ENCODE results near the gene ANOS1.
"Not testable (repeated sequence)": the region's sequence is repeated elsewhere in the genome, so short reads cannot be mapped to it uniquely, and the experiment has no call there.

The ANOS1 gene

GRCh38 chrX:8731559-8732395 is at the start of gene ANOS1:
ANOS1 (minus strand) TSS chrX:8732137; CDS start chrX:8732036, 101 bp downstream.
- Histone ChIP-seq H3K4me3 (ENCODE audit: low read length) (peak within 1 kb of the TSS; percentile 37), H3K27me3 (replicated peaks; ENCODE audit: control insufficient read depth, insufficient read depth, low read length) (peaks cover 57% of the 10 kb centered on the region), H3K9ac (ENCODE audit: low read length) (no peak within 1 kb of the TSS), H3K36me3 (ENCODE audit: control insufficient read depth, insufficient read depth, low read length, severe bottlenecking) (no peaks in the 10 kb centered on the region), H3K9me3 (ENCODE audit: control insufficient read depth, low read length) (no peaks in the 10 kb centered on the region), H3K4me1 (ENCODE audit: control insufficient read depth, insufficient read depth, low read length) (no peaks in the 10 kb centered on the region)
- DNase-seq (ENCODE audit: low read depth), result peak; percentile 18

- no peaks in the 10 kb centered on the region for H3K36me3 ChIP-seq (ENCODE audit: control insufficient read depth, insufficient read depth, low read length, severe bottlenecking)
- no peak overlapping the region for H3K9ac ChIP-seq (ENCODE audit: low read length)
- no peak for DNase-seq (ENCODE audit: low read depth)
- no peak overlapping the region for H3K4me3 ChIP-seq (ENCODE audit: low read length)
- no peaks in the 10 kb centered on the region for H3K4me1 ChIP-seq (ENCODE audit: control insufficient read depth, insufficient read depth, low read length)
- peaks cover 3% of the 10 kb centered on the region for H3K9me3 ChIP-seq (ENCODE audit: control insufficient read depth, low read length)
- H3K27me3 ChIP-seq (replicated peaks; ENCODE audit: control insufficient read depth, insufficient read depth, low read length), result peaks cover 15% of the 10 kb centered on the region
These were observed 41.2 kb upstream of the ANOS1 start for GRCh38 chrX:8773117-8773516.

GRCh38 chrX:8760021-8760420 is 28.1 kb upstream of the ANOS1 start:
- H3K4me3 ChIP-seq (ENCODE audit: low read length), result no peak overlapping the region
- no peak overlapping the region for H3K9ac ChIP-seq (ENCODE audit: low read length)
- H3K36me3 ChIP-seq (ENCODE audit: control insufficient read depth, insufficient read depth, low read length, severe bottlenecking), result no peaks in the 10 kb centered on the region
- DNase-seq (ENCODE audit: low read depth), result no peak
- H3K27me3 ChIP-seq (replicated peaks; ENCODE audit: control insufficient read depth, insufficient read depth, low read length), result peaks cover 7% of the 10 kb centered on the region
- no peaks in the 10 kb centered on the region for H3K4me1 ChIP-seq (ENCODE audit: control insufficient read depth, insufficient read depth, low read length)
- no peaks in the 10 kb centered on the region for H3K9me3 ChIP-seq (ENCODE audit: control insufficient read depth, low read length)

GRCh38 chrX:8758706-8759105 is 26.8 kb upstream of the ANOS1 start:
- not testable (repeated sequence) for H3K9ac ChIP-seq (ENCODE audit: low read length); H3K4me3 ChIP-seq (ENCODE audit: low read length); DNase-seq (ENCODE audit: low read depth); H3K9me3 ChIP-seq (ENCODE audit: control insufficient read depth, low read length); H3K4me1 ChIP-seq (ENCODE audit: control insufficient read depth, insufficient read depth, low read length); H3K27me3 ChIP-seq (replicated peaks; ENCODE audit: control insufficient read depth, insufficient read depth, low read length); H3K36me3 ChIP-seq (ENCODE audit: control insufficient read depth, insufficient read depth, low read length, severe bottlenecking)

- not testable (repeated sequence) for H3K9me3 ChIP-seq (ENCODE audit: control insufficient read depth, low read length); H3K36me3 ChIP-seq (ENCODE audit: control insufficient read depth, insufficient read depth, low read length, severe bottlenecking); H3K9ac ChIP-seq (ENCODE audit: low read length); H3K4me3 ChIP-seq (ENCODE audit: low read length); DNase-seq (ENCODE audit: low read depth); H3K27me3 ChIP-seq (replicated peaks; ENCODE audit: control insufficient read depth, insufficient read depth, low read length); H3K4me1 ChIP-seq (ENCODE audit: control insufficient read depth, insufficient read depth, low read length)
These were observed 25.9 kb upstream of the ANOS1 start for GRCh38 chrX:8757609-8758389.

GRCh38 chrX:8755813-8756212 is 23.9 kb upstream of the ANOS1 start:
- Histone ChIP-seq H3K4me1 (ENCODE audit: control insufficient read depth, insufficient read depth, low read length) (no peaks in the 10 kb centered on the region), H3K9me3 (ENCODE audit: control insufficient read depth, low read length) (no peaks in the 10 kb centered on the region), H3K9ac (ENCODE audit: low read length) (no peak overlapping the region), H3K27me3 (replicated peaks; ENCODE audit: control insufficient read depth, insufficient read depth, low read length) (peaks cover 6% of the 10 kb centered on the region), H3K36me3 (ENCODE audit: control insufficient read depth, insufficient read depth, low read length, severe bottlenecking) (no peaks in the 10 kb centered on the region), H3K4me3 (ENCODE audit: low read length) (no peak overlapping the region)
- DNase-seq (ENCODE audit: low read depth), result no peak

- Histone ChIP-seq H3K4me1 (ENCODE audit: control insufficient read depth, insufficient read depth, low read length) (no peaks in the 10 kb centered on the region), H3K36me3 (ENCODE audit: control insufficient read depth, insufficient read depth, low read length, severe bottlenecking) (no peaks in the 10 kb centered on the region), H3K9me3 (ENCODE audit: control insufficient read depth, low read length) (no peaks in the 10 kb centered on the region), H3K9ac (ENCODE audit: low read length) (no peak overlapping the region), H3K27me3 (replicated peaks; ENCODE audit: control insufficient read depth, insufficient read depth, low read length) (peaks cover 6% of the 10 kb centered on the region), H3K4me3 (ENCODE audit: low read length) (no peak overlapping the region)
- no peak for DNase-seq (ENCODE audit: low read depth)
These were observed 23.2 kb upstream of the ANOS1 start for GRCh38 chrX:8755116-8755515.

- Histone ChIP-seq H3K9me3 (ENCODE audit: control insufficient read depth, low read length) (no peaks in the 10 kb centered on the region), H3K36me3 (ENCODE audit: control insufficient read depth, insufficient read depth, low read length, severe bottlenecking) (no peaks in the 10 kb centered on the region), H3K27me3 (replicated peaks; ENCODE audit: control insufficient read depth, insufficient read depth, low read length) (peaks cover 6% of the 10 kb centered on the region), H3K9ac (ENCODE audit: low read length) (no peak overlapping the region), H3K4me1 (ENCODE audit: control insufficient read depth, insufficient read depth, low read length) (no peaks in the 10 kb centered on the region), H3K4me3 (ENCODE audit: low read length) (no peak overlapping the region)
- DNase-seq (ENCODE audit: low read depth), result no peak
These were observed 17.8 kb upstream of the ANOS1 start for GRCh38 chrX:8749697-8750096.

- no peak overlapping the region for H3K9ac ChIP-seq (ENCODE audit: low read length)
- no peaks in the 10 kb centered on the region for H3K36me3 ChIP-seq (ENCODE audit: control insufficient read depth, insufficient read depth, low read length, severe bottlenecking)
- peaks cover 6% of the 10 kb centered on the region for H3K27me3 ChIP-seq (replicated peaks; ENCODE audit: control insufficient read depth, insufficient read depth, low read length)
- H3K4me3 ChIP-seq (ENCODE audit: low read length), result no peak overlapping the region
- no peaks in the 10 kb centered on the region for H3K4me1 ChIP-seq (ENCODE audit: control insufficient read depth, insufficient read depth, low read length)
- no peaks in the 10 kb centered on the region for H3K9me3 ChIP-seq (ENCODE audit: control insufficient read depth, low read length)
- DNase-seq (ENCODE audit: low read depth), result peak; percentile 46
These were observed 16.9 kb upstream of the ANOS1 start for GRCh38 chrX:8748855-8749254.

- H3K27me3 ChIP-seq (replicated peaks; ENCODE audit: control insufficient read depth, insufficient read depth, low read length), result peaks cover 10% of the 10 kb centered on the region
- no peak overlapping the region for H3K9ac ChIP-seq (ENCODE audit: low read length)
- no peaks in the 10 kb centered on the region for H3K9me3 ChIP-seq (ENCODE audit: control insufficient read depth, low read length)
- no peaks in the 10 kb centered on the region for H3K36me3 ChIP-seq (ENCODE audit: control insufficient read depth, insufficient read depth, low read length, severe bottlenecking)
- H3K4me1 ChIP-seq (ENCODE audit: control insufficient read depth, insufficient read depth, low read length), result no peaks in the 10 kb centered on the region
- peak; percentile 30 for DNase-seq (ENCODE audit: low read depth)
- H3K4me3 ChIP-seq (ENCODE audit: low read length), result no peak overlapping the region
These were observed 11.3 kb upstream of the ANOS1 start for GRCh38 chrX:8743126-8743732.

- Histone ChIP-seq H3K4me3 (ENCODE audit: low read length) (no peak overlapping the region), H3K9me3 (ENCODE audit: control insufficient read depth, low read length) (no peaks in the 10 kb centered on the region), H3K36me3 (ENCODE audit: control insufficient read depth, insufficient read depth, low read length, severe bottlenecking) (no peaks in the 10 kb centered on the region), H3K27me3 (replicated peaks; ENCODE audit: control insufficient read depth, insufficient read depth, low read length) (peaks cover 10% of the 10 kb centered on the region), H3K4me1 (ENCODE audit: control insufficient read depth, insufficient read depth, low read length) (no peaks in the 10 kb centered on the region), H3K9ac (ENCODE audit: low read length) (no peak overlapping the region)
- no peak for DNase-seq (ENCODE audit: low read depth)
These were observed 10.0 kb upstream of the ANOS1 start for GRCh38 chrX:8741981-8742380.
